ENCODE data around the gene ATP8A2.

Gene ATP8A2

GRCh38 chr13:25683056-25683455 is 311.3 kb downstream of the ATP8A2 start:
- no peaks in the 10 kb centered on the region for H3K9me3 Mint-ChIP-seq
- H3K4me3 Mint-ChIP-seq = no peak overlapping the region
- no peaks in the 10 kb centered on the region for H3K4me1 Mint-ChIP-seq (ENCODE audit: low read depth in 2 of 2)
- peaks cover 2 to 6% of the 10 kb centered on the region in 2 donors for H3K27me3 Mint-ChIP-seq
- ATAC-seq (replicated peaks) = no peak
- DNase-seq = no peak
- no peak overlapping the region for H3K27ac Mint-ChIP-seq
- H3K36me3 Mint-ChIP-seq (ENCODE audit: insufficient read depth) = no peaks in the 10 kb centered on the region

- Mint-ChIP-seq H3K4me3 (no peak overlapping the region), H3K9me3 (no peaks in the 10 kb centered on the region), H3K36me3 (ENCODE audit: insufficient read depth) (no peaks in the 10 kb centered on the region)
These were observed 312.0 kb downstream of the ATP8A2 start for GRCh38 chr13:25683662-25684370.

GRCh38 chr13:25684491-25684890 is 312.7 kb downstream of the ATP8A2 start:
- Mint-ChIP-seq H3K4me3 (no peak overlapping the region), H3K27ac (no peak overlapping the region), H3K4me1 (ENCODE audit: low read depth in 2 of 2) (no peaks in the 10 kb centered on the region), H3K36me3 (ENCODE audit: insufficient read depth) (no peaks in the 10 kb centered on the region), H3K27me3 (peaks cover 0 to 6% of the 10 kb centered on the region in 2 donors), H3K9me3 (no peaks in the 10 kb centered on the region)
- ATAC-seq (replicated peaks) (no peak), DNase-seq (no peak)

More at GRCh38 chr13:25683662-25684370, 312.0 kb downstream of the ATP8A2 start:
- DNase-seq (no peak), ATAC-seq (replicated peaks) (no peak)
- Mint-ChIP-seq H3K27ac (no peak overlapping the region), H3K4me1 (ENCODE audit: low read depth in 2 of 2) (no peaks in the 10 kb centered on the region), H3K27me3 (peaks cover 0 to 6% of the 10 kb centered on the region in 2 donors)

GRCh38 chr13:25686831-25687470 is 315.2 kb downstream of the ATP8A2 start:
- H3K27me3 Mint-ChIP-seq = peaks cover 5 to 17% of the 10 kb centered on the region in 2 donors
- no peaks in the 10 kb centered on the region for H3K4me1 Mint-ChIP-seq (ENCODE audit: low read depth in 2 of 2)
- H3K36me3 Mint-ChIP-seq (ENCODE audit: insufficient read depth) = no peaks in the 10 kb centered on the region
- no peak overlapping the region for H3K4me3 Mint-ChIP-seq
- ATAC-seq (replicated peaks) = no peak
- no peak for DNase-seq
- no peaks in the 10 kb centered on the region for H3K9me3 Mint-ChIP-seq
- H3K27ac Mint-ChIP-seq = no peak overlapping the region

GRCh38 chr13:25687471-25688225 is 315.9 kb downstream of the ATP8A2 start:
- Mint-ChIP-seq H3K36me3 (ENCODE audit: insufficient read depth) (no peaks in the 10 kb centered on the region), H3K4me3 (no peak overlapping the region), H3K9me3 (no peaks in the 10 kb centered on the region), H3K27ac (no peak overlapping the region), H3K27me3 (peaks cover 5 to 21% of the 10 kb centered on the region in 2 donors), H3K4me1 (ENCODE audit: low read depth in 2 of 2) (no peaks in the 10 kb centered on the region)
- no peak for ATAC-seq (replicated peaks)
- DNase-seq = no peak

GRCh38 chr13:25688536-25688935 is 316.8 kb downstream of the ATP8A2 start:
- no peaks in the 10 kb centered on the region for H3K4me1 Mint-ChIP-seq (ENCODE audit: low read depth in 2 of 2)

GRCh38 chr13:25689539-25689938 is 317.8 kb downstream of the ATP8A2 start:
- H3K36me3 Mint-ChIP-seq (ENCODE audit: insufficient read depth) = no peaks in the 10 kb centered on the region
- ATAC-seq (replicated peaks) (no peak), DNase-seq (no peak)
- H3K4me3 Mint-ChIP-seq = no peak overlapping the region
- no peaks in the 10 kb centered on the region for H3K4me1 Mint-ChIP-seq (ENCODE audit: low read depth in 2 of 2)
- H3K27ac Mint-ChIP-seq = no peak overlapping the region
- peaks cover 5 to 29% of the 10 kb centered on the region in 2 donors for H3K27me3 Mint-ChIP-seq
- no peaks in the 10 kb centered on the region for H3K9me3 Mint-ChIP-seq

More at GRCh38 chr13:25688536-25688935, 316.8 kb downstream of the ATP8A2 start:
- Mint-ChIP-seq H3K27ac (no peak overlapping the region), H3K27me3 (peaks cover 5 to 29% of the 10 kb centered on the region in 2 donors), H3K36me3 (ENCODE audit: insufficient read depth) (no peaks in the 10 kb centered on the region), H3K4me3 (no peak overlapping the region), H3K9me3 (no peaks in the 10 kb centered on the region)
- ATAC-seq (replicated peaks) = no peak
- no peak for DNase-seq

GRCh38 chr13:25690582-25690981 is 318.8 kb downstream of the ATP8A2 start:
- Mint-ChIP-seq H3K27ac (no peak overlapping the region), H3K9me3 (no peaks in the 10 kb centered on the region), H3K4me1 (ENCODE audit: low read depth in 2 of 2) (no peaks in the 10 kb centered on the region), H3K4me3 (no peak overlapping the region), H3K36me3 (ENCODE audit: insufficient read depth) (no peaks in the 10 kb centered on the region), H3K27me3 (peaks cover 5 to 29% of the 10 kb centered on the region in 2 donors)
- ATAC-seq (replicated peaks) = no peak
- no peak for DNase-seq

GRCh38 chr13:25691654-25692053 is 319.9 kb downstream of the ATP8A2 start:
- no peak overlapping the region for H3K27ac Mint-ChIP-seq
- DNase-seq = no peak
- no peaks in the 10 kb centered on the region for H3K36me3 Mint-ChIP-seq (ENCODE audit: insufficient read depth)
- ATAC-seq (replicated peaks) = no peak
- H3K27me3 Mint-ChIP-seq = peaks cover 5 to 29% of the 10 kb centered on the region in 2 donors
- H3K4me1 Mint-ChIP-seq (ENCODE audit: low read depth in 2 of 2) = no peaks in the 10 kb centered on the region
- no peaks in the 10 kb centered on the region for H3K9me3 Mint-ChIP-seq
- H3K4me3 Mint-ChIP-seq = no peak overlapping the region

GRCh38 chr13:25692099-25692498 is 320.3 kb downstream of the ATP8A2 start:
- H3K4me3 Mint-ChIP-seq = no peak overlapping the region
- H3K27me3 Mint-ChIP-seq = peaks cover 5 to 29% of the 10 kb centered on the region in 2 donors
- H3K4me1 Mint-ChIP-seq (ENCODE audit: low read depth in 2 of 2) = no peaks in the 10 kb centered on the region
- no peak for DNase-seq
- ATAC-seq (replicated peaks) = no peak
- H3K9me3 Mint-ChIP-seq = no peaks in the 10 kb centered on the region
- H3K27ac Mint-ChIP-seq = no peak overlapping the region
- no peaks in the 10 kb centered on the region for H3K36me3 Mint-ChIP-seq (ENCODE audit: insufficient read depth)

GRCh38 chr13:25699056-25699455 is 327.3 kb downstream of the ATP8A2 start:
- H3K4me1 Mint-ChIP-seq (ENCODE audit: low read depth in 2 of 2) = no peaks in the 10 kb centered on the region
- H3K27ac Mint-ChIP-seq = no peak overlapping the region
- H3K4me3 Mint-ChIP-seq = no peak overlapping the region
- H3K9me3 Mint-ChIP-seq = no peaks in the 10 kb centered on the region
- no peaks in the 10 kb centered on the region for H3K36me3 Mint-ChIP-seq (ENCODE audit: insufficient read depth)
- peaks cover 10 to 17% of the 10 kb centered on the region in 2 donors for H3K27me3 Mint-ChIP-seq
- ATAC-seq (replicated peaks) (no peak), DNase-seq (no peak)

- peaks cover 10 to 17% of the 10 kb centered on the region in 2 donors for H3K27me3 Mint-ChIP-seq
- no peaks in the 10 kb centered on the region for H3K4me1 Mint-ChIP-seq (ENCODE audit: low read depth in 2 of 2)
- ATAC-seq (replicated peaks) (no peak), DNase-seq (no peak)
- H3K27ac Mint-ChIP-seq = no peak overlapping the region
- H3K36me3 Mint-ChIP-seq (ENCODE audit: insufficient read depth) = no peaks in the 10 kb centered on the region
- H3K9me3 Mint-ChIP-seq = no peaks in the 10 kb centered on the region
- H3K4me3 Mint-ChIP-seq = no peak overlapping the region
These were observed 327.8 kb downstream of the ATP8A2 start for GRCh38 chr13:25699600-25699999.

GRCh38 chr13:25701304-25701703 is 329.5 kb downstream of the ATP8A2 start:
- H3K27ac Mint-ChIP-seq = no peak overlapping the region
- ATAC-seq (replicated peaks) (no peak), DNase-seq (no peak)
- no peaks in the 10 kb centered on the region for H3K4me1 Mint-ChIP-seq (ENCODE audit: low read depth in 2 of 2)
- H3K4me3 Mint-ChIP-seq = no peak overlapping the region
- H3K9me3 Mint-ChIP-seq = no peaks in the 10 kb centered on the region
- H3K27me3 Mint-ChIP-seq = peaks cover 10 to 17% of the 10 kb centered on the region in 2 donors
- H3K36me3 Mint-ChIP-seq (ENCODE audit: insufficient read depth) = no peaks in the 10 kb centered on the region

Measured in effector memory CD8-positive, alpha-beta T cell (primary cell).